GM20431 (cell line): ENCODE measurements around the gene SFT2D3.
"Not testable (repeated sequence)": the region's sequence is repeated elsewhere in the genome, so short reads cannot be mapped to it uniquely, and the experiment has no call there.

Source experiments
- in situ Hi-C: fragments of 300-500 bp; cut with MseI, MboI; formaldehyde crosslinking; loops from one replicate; pipeline ENCODE4 v1.15.0; 2020; ENCODE audit warnings: low sequenced_read_pairs; ENCODE audit not compliant: unreplicated experiment

SFT2D3 gene

GRCh38 chr2:127735537-127736399, 34.5 kb downstream of the SFT2D3 start:
- in situ Hi-C loops, result no loop called here

- in situ Hi-C loops, result no loop called here
These were observed 36.6 kb downstream of the SFT2D3 start for GRCh38 chr2:127737892-127738291.

- in situ Hi-C loops, result no loop called here
These were observed 38.5 kb downstream of the SFT2D3 start for GRCh38 chr2:127739800-127740199.

GRCh38 chr2:127740665-127741288, 39.5 kb downstream of the SFT2D3 start:
- in situ Hi-C loops, result no loop called here

GRCh38 chr2:127743477-127744026, 42.3 kb downstream of the SFT2D3 start:
- in situ Hi-C loops, result no loop called here

GRCh38 chr2:127747621-127748020, 46.3 kb downstream of the SFT2D3 start:
- in situ Hi-C loops, result no loop called here

GRCh38 chr2:127749537-127749936, 48.2 kb downstream of the SFT2D3 start:
- in situ Hi-C loops, result not testable (repeated sequence)

GRCh38 chr2:127753374-127753773, 52.1 kb downstream of the SFT2D3 start:
- in situ Hi-C loops, result no loop called here

GRCh38 chr2:127754186-127754585, 52.9 kb downstream of the SFT2D3 start:
- in situ Hi-C loops, result no loop called here
